GM12878 (cell line): ENCODE measurements around the gene SIAH2. TPM values are rescaled to one million over a fixed set of nuclear protein-coding genes. Genes with fewer than 3 reads are reported as not detected.
A peak's percentile ranks its signal among the peaks of the same experiment; 100 is the strongest.

Source experiments
- ATF7 ChIP-seq: fragments of 450-650 bp; IDR thresholded peaks from 2 replicates; pipeline ENCODE4 v1.6.1; 2016; ENCODE audit warnings: low read depth, mild to moderate bottlenecking
- BCL11A ChIP-seq: IDR thresholded peaks from 2 replicates; pipeline ENCODE4 v1.6.1; 2011; ENCODE audit warnings: low read depth, low read length
- BHLHE40 ChIP-seq, 2 experiments: fragments of 450-650 bp in 1 of 2; IDR thresholded peaks; 2 replicates each; pipeline ENCODE4 v1.6.1; 2011 to 2017; ENCODE audit warnings: low read depth in 2 of 2, borderline replicate concordance in 1 of 2, improper control_type of control experiment in 1 of 2, low read length in 1 of 2, mild to moderate bottlenecking in 1 of 2
- CHD2 ChIP-seq: IDR thresholded peaks from 2 replicates; pipeline ENCODE4 v1.6.1; 2011; ENCODE audit warnings: low read depth, low read length, improper control_type of control experiment, borderline replicate concordance
- DPF2 ChIP-seq: fragments of 450-650 bp; IDR thresholded peaks from 2 replicates; pipeline ENCODE4 v1.6.1; 2017; ENCODE audit warnings: mild to moderate bottlenecking
- E2F4 ChIP-seq: IDR thresholded peaks from 2 replicates; pipeline ENCODE4 v1.6.1; 2012; ENCODE audit warnings: low read depth, low read length, improper control_type of control experiment
- EGR1 ChIP-seq, 2 experiments: IDR thresholded peaks; 1 replicate in 1 of 2; 2 replicates in 1 of 2; pipeline ENCODE4 v1.6.1; 2011 to 2012; ENCODE audit warnings: low read depth in 2 of 2, low read length in 2 of 2, borderline replicate concordance in 1 of 2, mild to moderate bottlenecking in 1 of 2, moderate library complexity in 1 of 2
- IKZF1 ChIP-seq: fragments of 450-650 bp; conservative IDR thresholded peaks from 2 replicates; pipeline ENCODE4 v1.6.1; 2017; ENCODE audit warnings: antibody characterized with exemption, mild to moderate bottlenecking
- MEF2B ChIP-seq: fragments of 450-650 bp; IDR thresholded peaks from 2 replicates; pipeline ENCODE4 v1.6.1; 2018; ENCODE audit warnings: mild to moderate bottlenecking, moderate library complexity; ENCODE audit not compliant: partially characterized antibody, poor library complexity, severe bottlenecking
- NFIC ChIP-seq: IDR thresholded peaks from 2 replicates; pipeline ENCODE4 v1.6.1; 2012; ENCODE audit warnings: low read depth, mild to moderate bottlenecking, inconsistent platforms, low read length, moderate library complexity
- NFXL1 ChIP-seq: fragments of 450-650 bp; IDR thresholded peaks from 2 replicates; pipeline ENCODE4 v1.6.1; 2017; ENCODE audit warnings: antibody characterized with exemption, mild to moderate bottlenecking, borderline replicate concordance
- RBBP5 ChIP-seq: fragments of 200-600 bp; sonication (generic); conservative IDR thresholded peaks from 2 replicates; pipeline ENCODE4 v1.6.1; 2016
- RUNX3 ChIP-seq: IDR thresholded peaks from 2 replicates; pipeline ENCODE4 v1.6.1; 2012; ENCODE audit warnings: low read length, inconsistent platforms
- SIN3A ChIP-seq: IDR thresholded peaks from 2 replicates; pipeline ENCODE4 v1.6.1; 2012; ENCODE audit warnings: low read depth, low read length, improper control_type of control experiment
- TARDBP ChIP-seq: IDR thresholded peaks from 2 replicates; pipeline ENCODE4 v1.6.1; 2016; ENCODE audit warnings: borderline replicate concordance
- TBL1XR1 ChIP-seq: IDR thresholded peaks from 2 replicates; pipeline ENCODE4 v1.6.1; 2012; ENCODE audit warnings: low read depth, low read length, improper control_type of control experiment
- ZNF217 ChIP-seq: fragments of 450-650 bp; IDR thresholded peaks from 2 replicates; pipeline ENCODE4 v1.6.1; 2017; ENCODE audit warnings: antibody characterized with exemption, mild to moderate bottlenecking
- ZNF687 ChIP-seq: fragments of 450-650 bp; IDR thresholded peaks from 2 replicates; pipeline ENCODE4 v1.6.1; 2017; ENCODE audit warnings: mild to moderate bottlenecking, moderate library complexity
- polyA plus RNA-seq, 11 experiments: library from polyadenylated mRNA; depleted of rRNA in 4 of 11; unstranded in 6 of 11; stranded (reverse) in 5 of 11; fragments of >200 nt; fragmentation: Nextera tagmentation in 4 of 11; fragmentation: Illumina TruSeq in 1 of 11; extraction: Ambion mirVana in 4 of 11; extraction: Trizol in 1 of 11; gene quantifications; 1 replicate in 1 of 11; 2 replicates in 10 of 11; pipeline versions ENCODE4 v1.2.1 to v1.2.3, GENCODE V29; 2011 to 2016; ENCODE audit warnings: inconsistent platforms in 2 of 11, missing spikeins in 2 of 11, low read depth in 1 of 11
- total RNA-seq, 4 experiments: library from RNA; depleted of rRNA in 3 of 4; stranded (reverse); fragments of >200 nt in 3 of 4; fragmentation: Illumina TruSeq in 1 of 4; extraction: Trizol in 1 of 4; gene quantifications; 2 replicates each; pipeline versions ENCODE4 v1.2.1 to v1.2.3, GENCODE V29; 2013 to 2021
- TF ChIP-seq, protein P1 (sequence below): IDR thresholded peaks from 2 replicates; pipeline ENCODE4 v1.6.1; 2011; ENCODE audit warnings: low read depth, low read length, improper control_type of control experiment, borderline replicate concordance

The SIAH2 gene
- total and polyA plus RNA-seq, 10 of the 15 experiments (the other 5 are each of a cell fraction or from before 2014, with no cell fraction given) = 3.3 to 51.5 (median 29.7) TPM

GRCh38 chr3:150760431-150761200, 2.4 kb downstream of the SIAH2 start (continued):
- TF ChIP-seq ZNF687 = no peak
- no peak for TF ChIP-seq E2F4
- peak; percentile 35; the same call in 1 of the 2 replicates for TF ChIP-seq ZNF217
- TF ChIP-seq RUNX3 = no peak; the same call in none of the 2 replicates
- TF ChIP-seq ATF7 = peak; percentile 68
- peak; percentile 58; the same call in 1 of the 2 replicates for TF ChIP-seq DPF2
- no peak for TF ChIP-seq CHD2
- peak; percentile 48; the same call in 1 of the 2 replicates for TF ChIP-seq SIN3A
- TF ChIP-seq BCL11A = 0 out of 2 replicates have a peak, but pooled peaks have one; percentile 4
- no peak for TF ChIP-seq NFXL1
- TF ChIP-seq, protein P1, sequence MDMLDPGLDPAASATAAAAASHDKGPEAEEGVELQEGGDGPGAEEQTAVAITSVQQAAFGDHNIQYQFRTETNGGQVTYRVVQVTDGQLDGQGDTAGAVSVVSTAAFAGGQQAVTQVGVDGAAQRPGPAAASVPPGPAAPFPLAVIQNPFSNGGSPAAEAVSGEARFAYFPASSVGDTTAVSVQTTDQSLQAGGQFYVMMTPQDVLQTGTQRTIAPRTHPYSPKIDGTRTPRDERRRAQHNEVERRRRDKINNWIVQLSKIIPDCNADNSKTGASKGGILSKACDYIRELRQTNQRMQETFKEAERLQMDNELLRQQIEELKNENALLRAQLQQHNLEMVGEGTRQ = no peak
- TF ChIP-seq BHLHE40 (IDR thresholded peaks at IDR 0.05; ENCODE audit: borderline replicate concordance in 1 of 2, low read depth in 2 of 2, low read length in 1 of 2) = peak in 1 of 2 experiments; percentile 40; a peak in 1 of 4 replicates
- TF ChIP-seq RBBP5 = no peak
- TF ChIP-seq EGR1 (IDR thresholded peaks at IDR 0.05; ENCODE audit: borderline replicate concordance in 1 of 2, low read depth in 2 of 2, low read length in 2 of 2) = peak in 1 of 2 experiments; percentile 71; a peak in 2 of 3 replicates
- TF ChIP-seq IKZF1 = peak; percentile 80
- peak; percentile 65; the same call in 1 of the 2 replicates for TF ChIP-seq NFIC
- TF ChIP-seq TBL1XR1 = no peak
- no peak for TF ChIP-seq TARDBP
- TF ChIP-seq MEF2B = peak; percentile 71
